ENCODE results near the gene GDAP1L1. TPM values are rescaled to one million over a fixed set of nuclear protein-coding genes. Genes with fewer than 3 reads are reported as not detected.
A peak's percentile ranks its signal among the peaks of the same experiment; 100 is the strongest.

GDAP1L1 gene
- total RNA-seq, 2 donors from 2014 or later: 1.2 TPM; not detected in 1

DNA sequence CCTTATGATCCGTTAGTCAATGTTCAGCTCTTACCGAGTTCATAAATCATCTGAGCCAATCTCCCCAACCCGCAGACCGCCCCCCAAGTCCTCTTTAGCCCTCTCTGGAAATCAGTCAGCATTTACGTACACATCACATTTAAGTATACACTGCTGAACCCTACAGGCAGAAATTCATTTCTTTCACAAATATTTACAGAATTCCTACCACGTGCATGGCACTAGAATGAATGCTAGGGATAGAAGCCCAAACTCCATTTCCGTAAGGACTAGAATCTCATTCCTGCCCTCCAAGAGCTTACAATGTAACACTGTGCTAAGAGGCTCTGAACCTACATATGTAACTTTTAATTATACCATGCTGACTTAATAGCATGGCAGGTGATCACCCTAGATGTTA is 38.3 kb upstream of the GDAP1L1 start:
- TF ChIP-seq, protein P1, sequence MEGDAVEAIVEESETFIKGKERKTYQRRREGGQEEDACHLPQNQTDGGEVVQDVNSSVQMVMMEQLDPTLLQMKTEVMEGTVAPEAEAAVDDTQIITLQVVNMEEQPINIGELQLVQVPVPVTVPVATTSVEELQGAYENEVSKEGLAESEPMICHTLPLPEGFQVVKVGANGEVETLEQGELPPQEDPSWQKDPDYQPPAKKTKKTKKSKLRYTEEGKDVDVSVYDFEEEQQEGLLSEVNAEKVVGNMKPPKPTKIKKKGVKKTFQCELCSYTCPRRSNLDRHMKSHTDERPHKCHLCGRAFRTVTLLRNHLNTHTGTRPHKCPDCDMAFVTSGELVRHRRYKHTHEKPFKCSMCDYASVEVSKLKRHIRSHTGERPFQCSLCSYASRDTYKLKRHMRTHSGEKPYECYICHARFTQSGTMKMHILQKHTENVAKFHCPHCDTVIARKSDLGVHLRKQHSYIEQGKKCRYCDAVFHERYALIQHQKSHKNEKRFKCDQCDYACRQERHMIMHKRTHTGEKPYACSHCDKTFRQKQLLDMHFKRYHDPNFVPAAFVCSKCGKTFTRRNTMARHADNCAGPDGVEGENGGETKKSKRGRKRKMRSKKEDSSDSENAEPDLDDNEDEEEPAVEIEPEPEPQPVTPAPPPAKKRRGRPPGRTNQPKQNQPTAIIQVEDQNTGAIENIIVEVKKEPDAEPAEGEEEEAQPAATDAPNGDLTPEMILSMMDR (IDR thresholded peaks at IDR 0.05): no peak
- Histone ChIP-seq H3K4me3 (peak overlapping the region; percentile 94 to 97), H3K9me3 (no peaks in the 10 kb centered on the region), H3K27ac (peak overlapping the region; percentile 94 to 99), H3K36me3 (peaks cover 7% of the 10 kb centered on the region), H3K27me3 (no peaks in the 10 kb centered on the region), H3K4me1 (peaks cover 0 to 65% of the 10 kb centered on the region in 2 donors)
- no peak for DNase-seq (ENCODE audit: low spot score)

DNA sequence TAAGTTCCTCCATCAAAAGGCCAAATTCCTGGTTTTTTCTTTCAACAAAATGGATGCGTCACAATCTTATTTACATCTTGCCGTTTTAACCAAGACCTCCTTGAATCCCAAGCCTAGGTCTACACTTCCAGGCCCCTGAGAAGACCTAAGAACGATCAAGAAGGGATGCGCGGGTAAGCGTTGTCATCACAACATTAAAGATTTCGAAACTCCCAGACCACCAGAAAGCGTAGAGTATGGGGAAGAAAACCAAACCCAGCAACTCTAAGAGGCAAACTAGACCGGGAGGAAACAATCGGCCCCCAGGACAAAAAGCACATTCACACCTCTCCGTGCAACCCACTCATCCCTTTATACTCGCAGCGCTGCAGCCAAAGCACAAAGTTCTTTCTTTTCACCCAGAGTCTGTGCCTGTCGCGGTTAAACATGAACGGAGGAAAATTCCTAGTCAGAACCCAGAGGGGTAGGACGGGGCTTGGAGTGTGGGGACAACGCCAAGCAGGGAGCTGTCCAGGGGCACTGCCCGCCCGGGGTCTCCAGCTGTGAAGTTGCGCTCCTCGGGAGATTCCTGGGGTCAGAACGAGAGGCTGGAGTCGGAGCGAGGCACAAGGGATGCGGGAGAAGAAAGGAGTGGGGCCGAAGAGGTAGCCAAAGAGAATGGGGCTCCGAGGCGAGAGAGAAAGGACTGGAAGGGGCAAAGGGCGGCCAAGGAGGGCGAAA is 37.3 kb upstream of the GDAP1L1 start:
- TF ChIP-seq, protein P1 (IDR thresholded peaks at IDR 0.05): no peak
- Histone ChIP-seq H3K36me3 (peaks cover 7% of the 10 kb centered on the region), H3K9me3 (no peaks in the 10 kb centered on the region), H3K4me3 (peak overlapping the region; percentile 94 to 97), H3K4me1 (peaks cover 0 to 55% of the 10 kb centered on the region in 2 donors), H3K27ac (peak overlapping the region; percentile 94 to 99), H3K27me3 (no peaks in the 10 kb centered on the region)
- no peak for DNase-seq (ENCODE audit: low spot score)

DNA sequence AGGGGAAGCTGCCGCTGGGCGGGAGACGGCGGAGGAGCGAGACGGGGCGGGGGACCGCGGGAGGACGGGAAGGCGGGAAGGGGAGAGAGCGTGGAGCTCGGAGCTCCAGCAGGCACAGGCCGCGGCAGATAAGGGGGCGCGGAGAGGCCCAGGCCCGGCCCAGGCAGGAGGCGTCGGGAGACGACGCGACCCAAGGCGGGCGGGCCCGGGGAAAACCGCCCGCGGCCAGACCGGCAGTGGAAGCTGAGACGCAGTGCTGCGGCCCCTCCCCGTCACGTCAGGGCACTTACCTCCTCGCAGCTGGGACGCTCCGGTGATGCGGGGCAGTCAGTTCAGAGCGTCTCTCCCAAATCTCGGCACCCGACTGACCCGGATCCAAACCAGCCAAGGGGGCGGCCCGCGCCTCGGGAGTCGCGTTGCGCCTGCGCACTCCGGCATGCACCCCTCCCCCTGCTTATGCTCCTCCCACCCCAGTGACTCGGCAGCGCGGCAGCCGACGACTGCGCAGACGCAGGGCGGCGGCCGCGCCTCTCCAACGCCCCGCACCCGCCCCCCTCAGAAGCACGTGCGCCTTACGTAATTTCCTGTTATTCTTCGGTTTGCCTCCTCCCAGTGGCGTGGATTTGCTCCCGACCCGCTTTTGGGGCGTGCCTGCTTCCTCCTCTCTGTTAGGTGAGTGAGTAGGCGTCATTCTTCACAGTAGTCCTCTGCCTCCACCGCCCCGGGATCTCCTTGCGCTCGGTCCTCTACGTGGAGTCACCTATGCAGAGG is 36.5 kb upstream of the GDAP1L1 start, which contains the start of gene OSER1:
Gene OSER1 (minus strand): TSS at position 366 of the 771 bp plus-strand sequence. CDS start 3,814 bp downstream, outside the sequence.
- DNase-seq (ENCODE audit: low spot score): peak; percentile 99
- peaks cover 0 to 59% of the 10 kb centered on the region in 2 donors for H3K4me1 ChIP-seq
- TF ChIP-seq, protein P1 (IDR thresholded peaks at IDR 0.05): no peak

DNA sequence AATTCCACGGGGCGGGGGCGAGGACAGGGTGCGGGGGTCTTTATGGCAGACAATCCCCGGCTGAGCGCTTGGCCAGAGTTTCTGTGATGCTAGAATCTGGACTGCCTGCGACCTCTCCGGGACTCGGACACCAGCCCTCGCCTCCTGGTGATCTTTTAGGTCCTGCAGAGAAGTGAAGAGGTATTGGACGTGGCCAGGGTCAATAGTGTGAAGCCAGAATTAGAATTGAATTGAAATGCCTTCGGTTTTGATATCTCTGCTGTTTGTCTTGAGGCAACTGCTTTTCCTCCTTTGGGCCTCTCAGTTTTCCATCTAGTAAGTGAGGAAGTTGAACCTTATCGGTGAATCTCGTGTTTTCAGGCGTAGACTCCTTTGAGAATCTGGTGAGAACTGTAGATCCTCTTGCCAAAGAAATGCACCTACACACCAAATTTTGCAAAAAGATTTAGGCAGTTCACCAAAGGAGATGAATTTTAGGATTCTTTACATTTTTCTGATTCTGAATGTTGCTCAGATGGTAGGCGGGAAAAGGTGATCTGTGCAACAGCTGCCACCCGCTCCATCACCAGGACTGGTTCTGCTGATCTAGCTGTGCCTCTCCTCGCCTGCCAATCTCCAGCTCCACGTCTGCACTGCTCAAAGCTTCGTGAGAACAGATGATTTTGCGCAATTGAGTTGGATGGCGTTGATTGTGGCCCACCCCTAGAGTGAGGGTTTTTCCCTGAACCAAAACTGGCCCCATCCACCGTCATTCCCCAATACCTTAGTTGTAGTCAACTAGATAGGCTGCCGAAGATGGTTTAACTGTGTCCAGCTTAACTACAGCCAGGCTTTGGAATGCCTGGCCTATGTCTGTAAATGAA is 35.7 kb upstream of the GDAP1L1 start:
- Histone ChIP-seq H3K36me3 (peaks cover 1% of the 10 kb centered on the region), H3K27me3 (no peaks in the 10 kb centered on the region), H3K27ac (peak overlapping the region; percentile 94 to 99), H3K4me1 (peaks cover 0 to 55% of the 10 kb centered on the region in 2 donors), H3K4me3 (peak overlapping the region; percentile 62 to 97), H3K9me3 (no peaks in the 10 kb centered on the region)
- TF ChIP-seq, protein P1 (IDR thresholded peaks at IDR 0.05): no peak
- DNase-seq (ENCODE audit: low spot score): peak; percentile 51

More for the DNA sequence above, 36.5 kb upstream of the GDAP1L1 start, which contains the start of gene OSER1:
- H3K36me3 ChIP-seq: peaks cover 7% of the 10 kb centered on the region
- H3K9me3 ChIP-seq: no peaks in the 10 kb centered on the region
- H3K27ac ChIP-seq: peak within 1 kb of the TSS; percentile 94 to 99
- H3K4me3 ChIP-seq: peak within 1 kb of the TSS; percentile 94 to 97
- H3K27me3 ChIP-seq: no peaks in the 10 kb centered on the region

DNA sequence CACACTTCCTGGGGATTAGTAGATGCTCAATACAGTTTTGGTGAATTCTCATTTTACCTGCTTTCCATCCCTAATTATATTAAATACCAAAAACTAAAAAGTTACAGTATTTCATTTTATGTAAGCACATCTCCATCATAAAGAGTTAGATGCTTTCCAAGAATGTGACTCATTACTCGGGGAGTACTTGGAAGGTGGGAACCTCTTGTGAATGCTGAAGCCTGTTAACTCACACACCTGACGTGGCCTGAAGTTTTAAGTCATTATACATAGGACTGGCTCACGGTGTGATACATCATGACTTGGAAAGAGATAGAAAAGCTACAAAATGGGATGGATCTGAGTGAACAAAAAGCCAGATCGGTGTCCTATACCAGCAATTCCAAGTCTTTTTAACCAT is 34.3 kb upstream of the GDAP1L1 start:
- DNase-seq (ENCODE audit: low spot score): no peak
- Histone ChIP-seq H3K4me3 (no peak overlapping the region), H3K4me1 (peaks cover 0 to 44% of the 10 kb centered on the region in 2 donors), H3K27me3 (no peaks in the 10 kb centered on the region), H3K27ac (no peak overlapping the region), H3K36me3 (no peaks in the 10 kb centered on the region), H3K9me3 (no peaks in the 10 kb centered on the region)
- TF ChIP-seq, protein P1 (IDR thresholded peaks at IDR 0.05): no peak

Measured in right atrium auricular region (tissue), 2 donors.